Upper lobe of left lung (tissue), 6 donors: ENCODE results near the gene ENDOD1. TPM values are rescaled to one million over a fixed set of nuclear protein-coding genes. Genes with fewer than 3 reads are reported as not detected.
A peak's percentile ranks its signal among the peaks of the same experiment; 100 is the strongest.
"Not testable (repeated sequence)": the region's sequence is repeated elsewhere in the genome, so short reads cannot be mapped to it uniquely, and the experiment has no call there.

Experiments
- ATAC-seq, 2 donors: fragments of 200-7000 bp; cut with Tn5 transposase; one replicate each; pipeline ENCODE4 v1.9.1; 2022; ENCODE audit warnings: mild to moderate bottlenecking in 2 of 2, moderate library complexity in 2 of 2; ENCODE audit not compliant: low FRiP score in 2 of 2
- DNase-seq, 2 donors: peaks; one replicate each; pipeline ENCODE4 v3.0.0-alpha.2; 2019 to 2020
- H3K27ac ChIP-seq, 4 donors: fragments of 200-600 bp; sonication (generic); one replicate each; pipeline ENCODE4 v1.5.1; 2016 to 2019
- H3K27me3 ChIP-seq, 4 donors: fragments of 200-600 bp; sonication (generic); one replicate each; pipeline ENCODE4 v1.5.1; 2017 to 2019
- H3K36me3 ChIP-seq, 4 donors: fragments of 200-600 bp; sonication (generic); one replicate each; pipeline ENCODE4 v1.5.1; 2016 to 2019
- H3K4me1 ChIP-seq, 4 donors: fragments of 200-600 bp; sonication (generic); one replicate each; pipeline ENCODE4 v1.5.1; 2018 to 2019
- H3K4me3 ChIP-seq, 4 donors: fragments of 200-600 bp; sonication (generic); one replicate each; pipeline ENCODE4 v1.5.1; 2017 to 2019; ENCODE audit warnings: mild to moderate bottlenecking in 2 of 4, moderate library complexity in 1 of 4
- H3K9me3 ChIP-seq, 4 donors: fragments of 200-600 bp; sonication (generic); one replicate each; pipeline ENCODE4 v1.5.1; 2018 to 2019
- CTCF ChIP-seq, 6 experiments: fragments of 450-650 bp in 4 of 6; fragments of 200-600 bp in 2 of 6; sonication (generic) in 2 of 6; IDR thresholded peaks; one replicate each; pipeline ENCODE4 v1.5.1; 2016 to 2019; ENCODE audit warnings: antibody characterized with exemption in 6 of 6
- EP300 ChIP-seq, 4 donors: sonication (generic); formaldehyde crosslinking; IDR thresholded peaks; one replicate each; pipeline ENCODE4 v1.5.1; 2017; ENCODE audit warnings: antibody characterized with exemption in 4 of 4, control low read depth in 2 of 4
- POLR2A ChIP-seq, 4 donors: fragments of 450-650 bp; IDR thresholded peaks; one replicate each; pipeline ENCODE4 v1.5.1; 2016 to 2017; ENCODE audit warnings: antibody characterized with exemption in 4 of 4, mild to moderate bottlenecking in 2 of 4
- POLR2AphosphoS5 ChIP-seq, 2 donors: sonication (generic); formaldehyde crosslinking; IDR thresholded peaks; one replicate each; pipeline ENCODE4 v1.5.1; 2017; ENCODE audit warnings: antibody characterized with exemption in 2 of 2
- WGBS, 2 donors: methylation state at CpG; one replicate each; pipeline ENCODE4 v1.1.5; 2017 to 2018; 5-methylcytosine and 5-hydroxymethylcytosine counted together
- total RNA-seq, 6 donors: library from RNA; depleted of rRNA in 4 of 6; stranded (reverse); fragments of >200 nt in 4 of 6; gene quantifications; one replicate each; pipeline versions ENCODE4 v1.1.0 to v1.2.1, GENCODE V29; 2016 to 2021
- donor health status: DM: no; HTN: no; CAD: no; lungs with moderate emphysema.
- donor health status: DM: no; HTN: yes; CAD: no; lungs with severe emphysema.

Gene ENDOD1
- total RNA-seq, 6 donors from 2014 or later, result 15.7 to 37.3 (median 27.1) TPM

GRCh38 chr11:95045812-95046211, 43.8 kb upstream of the ENDOD1 start:
- no peak overlapping the region for H3K4me3 ChIP-seq
- H3K9me3 ChIP-seq, result no peaks in the 10 kb centered on the region
- no peak for ATAC-seq
- H3K36me3 ChIP-seq, result no peaks in the 10 kb centered on the region
- no peaks in the 10 kb centered on the region for H3K4me1 ChIP-seq
- TF ChIP-seq EP300 (IDR thresholded peaks at IDR 0.05) (no peak), POLR2AphosphoS5 (IDR thresholded peaks at IDR 0.05) (no peak), POLR2A (IDR thresholded peaks at IDR 0.05) (no peak), CTCF (IDR thresholded peaks at IDR 0.05) (no peak)
- no peaks in the 10 kb centered on the region for H3K27me3 ChIP-seq
- H3K27ac ChIP-seq, result no peak overlapping the region
- no peak for DNase-seq

DNA sequence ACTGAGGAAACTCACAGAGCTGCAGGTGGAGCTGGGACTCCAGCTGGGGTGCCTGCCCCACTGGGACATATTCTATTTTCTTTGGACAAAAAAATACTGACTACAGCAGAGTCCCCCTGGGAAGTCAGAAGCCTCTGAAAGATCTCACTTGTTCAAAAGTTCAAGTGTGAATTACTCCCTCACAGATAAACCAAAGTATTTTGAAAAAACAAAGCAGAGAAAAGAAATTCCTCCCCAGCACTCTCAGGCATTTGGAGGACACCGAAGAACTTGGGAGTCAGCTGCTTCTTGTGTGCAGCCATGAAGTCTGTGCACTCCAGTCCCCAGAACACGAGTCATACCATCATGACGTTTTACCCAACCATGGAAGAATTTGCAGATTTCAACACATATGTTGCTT, 40.5 kb upstream of the ENDOD1 start, which contains the start of gene KDM4F:
Gene KDM4F (plus strand): TSS at position 301 of the 400 bp plus-strand sequence.
- not testable (repeated sequence) for DNase-seq, H3K4me3 ChIP-seq, H3K9me3 ChIP-seq, H3K27ac ChIP-seq, H3K27me3 ChIP-seq, H3K36me3 ChIP-seq, ATAC-seq, H3K4me1 ChIP-seq
- 86% methylated on average over 2 to 3 of the region's 3 CpGs for WGBS, 2 donors

DNA sequence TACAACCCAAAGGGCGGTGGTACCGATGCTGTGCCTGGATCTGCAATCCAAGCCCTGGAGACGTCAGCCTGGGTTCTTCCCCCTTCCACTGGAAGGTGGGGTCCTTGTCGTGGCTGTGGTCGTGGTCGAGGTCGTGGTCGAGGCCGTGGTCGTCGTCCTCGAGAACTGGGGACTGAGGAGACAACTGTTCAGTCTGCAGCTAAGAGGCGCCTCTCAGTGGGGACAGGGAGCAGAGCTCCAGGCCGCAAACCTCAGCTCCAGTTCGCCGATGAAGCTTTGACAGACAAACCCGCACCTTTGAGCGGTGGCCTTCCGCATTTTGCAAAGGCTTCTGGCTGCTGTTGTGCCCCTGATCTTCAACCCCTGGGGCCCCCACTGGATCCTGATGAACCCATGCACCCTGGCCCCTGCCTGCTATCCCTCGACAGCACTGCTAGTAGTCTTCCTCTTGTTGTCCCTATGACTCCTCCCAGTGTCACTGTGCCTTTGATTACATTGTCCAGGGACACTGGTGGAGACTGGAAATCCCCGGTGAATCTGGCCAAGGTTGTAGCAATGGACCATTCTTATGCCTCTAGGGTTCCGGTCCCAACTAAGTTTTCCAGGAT, 38.9 kb upstream of the ENDOD1 start:
- Histone ChIP-seq H3K27ac (no peak overlapping the region), H3K4me3 (no peak overlapping the region), H3K36me3 (no peaks in the 10 kb centered on the region), H3K27me3 (no peaks in the 10 kb centered on the region), H3K4me1 (no peaks in the 10 kb centered on the region), H3K9me3 (no peaks in the 10 kb centered on the region)
- TF ChIP-seq EP300 (IDR thresholded peaks at IDR 0.05) (no peak), POLR2AphosphoS5 (IDR thresholded peaks at IDR 0.05) (no peak), POLR2A (IDR thresholded peaks at IDR 0.05) (no peak), CTCF (IDR thresholded peaks at IDR 0.05) (no peak)
- ATAC-seq (peak in 1 of 2 donors; percentile 9), DNase-seq (peak in 1 of 2 donors; percentile 65)
- WGBS, 2 donors, result 88 to 92% methylated on average over 22 of the region's 22 CpGs

GRCh38 chr11:95054356-95054755, 35.3 kb upstream of the ENDOD1 start:
- no peaks in the 10 kb centered on the region for H3K27me3 ChIP-seq
- no peaks in the 10 kb centered on the region for H3K9me3 ChIP-seq
- 87% methylated on average over 2 of the region's 2 CpGs for WGBS, 2 donors
- no peaks in the 10 kb centered on the region for H3K4me1 ChIP-seq
- ATAC-seq, result no peak
- no peak overlapping the region for H3K27ac ChIP-seq
- H3K4me3 ChIP-seq, result no peak overlapping the region
- no peak for DNase-seq
- no peaks in the 10 kb centered on the region for H3K36me3 ChIP-seq
- TF ChIP-seq CTCF (IDR thresholded peaks at IDR 0.05) (no peak), POLR2A (IDR thresholded peaks at IDR 0.05) (no peak), POLR2AphosphoS5 (IDR thresholded peaks at IDR 0.05) (no peak), EP300 (IDR thresholded peaks at IDR 0.05) (no peak)

DNA sequence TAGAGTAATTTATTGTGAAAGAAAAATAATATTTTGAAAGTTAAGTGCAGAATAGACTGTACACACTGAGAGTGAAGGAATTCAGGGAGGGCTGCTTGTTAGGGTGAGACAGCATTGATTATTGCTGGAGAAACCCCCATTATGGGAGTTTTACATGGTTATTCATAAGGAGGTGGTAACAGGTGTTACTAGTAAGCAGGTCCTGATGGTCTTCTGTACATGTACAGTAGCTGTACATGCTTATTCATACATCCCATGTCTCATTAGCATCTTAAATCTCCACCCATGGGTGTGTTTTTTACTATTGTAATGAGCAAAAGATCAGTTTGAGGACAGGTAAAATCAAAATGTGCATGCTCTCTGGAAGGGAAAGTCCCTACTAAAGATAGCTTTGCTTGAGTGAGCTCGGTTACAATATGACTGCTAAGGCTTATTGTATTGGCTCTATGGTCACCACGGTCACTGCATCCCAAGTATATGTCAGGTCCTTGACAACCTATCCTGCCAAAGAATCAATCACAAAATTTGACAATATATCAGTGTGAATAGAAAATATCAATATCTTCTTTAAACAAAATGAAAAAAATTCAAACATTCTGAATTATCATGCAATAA, 34.3 kb upstream of the ENDOD1 start:
- 42 to 45% methylated on average over 2 of the region's 2 CpGs for WGBS, 2 donors
- H3K36me3 ChIP-seq, result no peaks in the 10 kb centered on the region
- no peak overlapping the region for H3K27ac ChIP-seq
- no peak for ATAC-seq
- no peak for DNase-seq
- no peak overlapping the region for H3K4me3 ChIP-seq
- H3K4me1 ChIP-seq, result no peaks in the 10 kb centered on the region
- H3K9me3 ChIP-seq, result no peaks in the 10 kb centered on the region
- TF ChIP-seq POLR2AphosphoS5 (IDR thresholded peaks at IDR 0.05), result no peak
- no peak for TF ChIP-seq CTCF (IDR thresholded peaks at IDR 0.05)
- TF ChIP-seq POLR2A (IDR thresholded peaks at IDR 0.05), result no peak
- TF ChIP-seq EP300 (IDR thresholded peaks at IDR 0.05), result no peak
- H3K27me3 ChIP-seq, result no peaks in the 10 kb centered on the region
